K562 (cell line): Measurements from ENCODE around the gene UBN2. TPM values are rescaled to one million over a fixed set of nuclear protein-coding genes. Genes with fewer than 3 reads are reported as not detected.

Source experiments
- BRD9 ChIP-seq: fragments of 450-650 bp; IDR thresholded peaks from 2 replicates; pipeline ENCODE4 v1.6.1; 2018; ENCODE audit warnings: low read depth; ENCODE audit not compliant: partially characterized antibody
- CEBPG ChIP-seq, 3 experiments: fragments of 200-800 bp in 1 of 3; sonication (Bioruptor generic) in 1 of 3; sonication (generic) in 1 of 3; formaldehyde crosslinking in 1 of 3; IDR thresholded peaks in 2 of 3; conservative IDR thresholded peaks in 1 of 3; 2 replicates each; pipeline versions ENCODE4 v1.6.1 to v1.8.0; 2016 to 2022; ENCODE audit warnings: missing compliant biosample characterization in 2 of 3, missing genetic modification characterization in 2 of 3, mild to moderate bottlenecking in 1 of 3, missing genetic modification reagents in 1 of 3
- HSF4 ChIP-seq: fragments of 250-450 bp; sonication (Bioruptor Pico); IDR thresholded peaks from 2 replicates; pipeline ENCODE4 v2.1.2; 2022; ENCODE audit warnings: mild to moderate bottlenecking, moderate library complexity, borderline replicate concordance
- PHB ChIP-seq: fragments of 250-450 bp; sonication (Bioruptor Pico); IDR thresholded peaks from 2 replicates; pipeline ENCODE4 v1.5.0; 2021
- PRMT5 ChIP-seq: sonication (generic); formaldehyde crosslinking; IDR thresholded peaks from 2 replicates; pipeline ENCODE4 v1.5.0; 2020; ENCODE audit warnings: missing genetic modification reagents
- RFX7 ChIP-seq: fragments of 250-450 bp; sonication (Bioruptor Pico); IDR thresholded peaks from 2 replicates; pipeline ENCODE4 v1.5.1; 2021; ENCODE audit warnings: mild to moderate bottlenecking
- SMAD3 ChIP-seq: fragments of 450-650 bp; formaldehyde crosslinking; conservative IDR thresholded peaks from 2 replicates; pipeline ENCODE4 v1.4.0; 2020; ENCODE audit warnings: mild to moderate bottlenecking
- SPI1 ChIP-seq: IDR thresholded peaks from 2 replicates; pipeline ENCODE4 v1.6.1; 2011; ENCODE audit warnings: low read depth, low read length, control low read depth, borderline replicate concordance
- TARDBP ChIP-seq: fragments of 450-650 bp; IDR thresholded peaks from 2 replicates; pipeline ENCODE4 v1.6.1; 2016
- USF2 ChIP-seq: sonication (generic); formaldehyde crosslinking; IDR thresholded peaks from 2 replicates; pipeline ENCODE4 v1.5.0; 2020; ENCODE audit warnings: missing genetic modification reagents
- ZFPM2 ChIP-seq: fragments of 250-450 bp; sonication (Bioruptor Pico); IDR thresholded peaks from 2 replicates; pipeline ENCODE4 v1.5.1; 2022; ENCODE audit warnings: mild to moderate bottlenecking
- ZNF133 ChIP-seq: fragments of 250-450 bp; sonication (Bioruptor Pico); IDR thresholded peaks from 2 replicates; pipeline ENCODE4 v1.4.0; 2020; ENCODE audit warnings: mild to moderate bottlenecking
- ZSCAN32 ChIP-seq: fragments of 450-650 bp; formaldehyde crosslinking; IDR thresholded peaks from 2 replicates; pipeline ENCODE4 v1.4.0; 2020; ENCODE audit warnings: mild to moderate bottlenecking, moderate library complexity
- polyA plus RNA-seq, 8 experiments: library from polyadenylated mRNA; depleted of rRNA in 4 of 8; stranded (reverse) in 5 of 8; unstranded in 3 of 8; fragments of >200 nt; fragmentation: Nextera tagmentation in 2 of 8; fragmentation: Illumina TruSeq in 1 of 8; extraction: Ambion mirVana in 2 of 8; extraction: Trizol in 1 of 8; gene quantifications; 2 replicates each; pipeline versions ENCODE4 v1.2.1 to v1.2.3, GENCODE V29; 2011 to 2014; ENCODE audit warnings: inconsistent platforms in 1 of 8, missing spikeins in 1 of 8
- total RNA-seq, 7 experiments: library from RNA; depleted of rRNA in 6 of 7; stranded (reverse); fragments of >200 nt in 6 of 7; fragmentation: Illumina TruSeq in 2 of 7; extraction: Trizol in 2 of 7; gene quantifications; 2 replicates each; pipeline versions ENCODE4 v1.2.1 to v1.2.3, GENCODE V29; 2011 to 2021; ENCODE audit warnings: low replicate concordance in 1 of 7
- TF ChIP-seq, protein P1 (sequence below): fragments of 450-650 bp; formaldehyde crosslinking; IDR thresholded peaks from 2 replicates; pipeline ENCODE4 v1.4.0; 2020; ENCODE audit warnings: mild to moderate bottlenecking, moderate library complexity
- TF ChIP-seq, protein P2 (sequence below): IDR thresholded peaks from 2 replicates; pipeline ENCODE4 v1.6.1; 2011; ENCODE audit warnings: borderline replicate concordance, low read depth, mild to moderate bottlenecking, moderate library complexity, low read length; ENCODE audit not compliant: insufficient read depth, poor library complexity, severe bottlenecking
- TF ChIP-seq, protein P3 (sequence below): IDR thresholded peaks from 3 replicates; pipeline ENCODE4 v1.6.1; 2011; ENCODE audit warnings: borderline replicate concordance, mild to moderate bottlenecking, moderate library complexity; ENCODE audit not compliant: insufficient read length; ENCODE audit errors: extremely low read depth
- TF ChIP-seq, protein P4 (sequence below): fragments of 450-650 bp; IDR thresholded peaks from 2 replicates; pipeline ENCODE4 v1.6.1; 2017; ENCODE audit warnings: mild to moderate bottlenecking, moderate library complexity

The UBN2 gene
- total and polyA plus RNA-seq, 9 of the 15 experiments (the other 6 are each of a cell fraction or from before 2014, with no cell fraction given), result 1.2 to 19.5 (median 9.9) TPM

DNA sequence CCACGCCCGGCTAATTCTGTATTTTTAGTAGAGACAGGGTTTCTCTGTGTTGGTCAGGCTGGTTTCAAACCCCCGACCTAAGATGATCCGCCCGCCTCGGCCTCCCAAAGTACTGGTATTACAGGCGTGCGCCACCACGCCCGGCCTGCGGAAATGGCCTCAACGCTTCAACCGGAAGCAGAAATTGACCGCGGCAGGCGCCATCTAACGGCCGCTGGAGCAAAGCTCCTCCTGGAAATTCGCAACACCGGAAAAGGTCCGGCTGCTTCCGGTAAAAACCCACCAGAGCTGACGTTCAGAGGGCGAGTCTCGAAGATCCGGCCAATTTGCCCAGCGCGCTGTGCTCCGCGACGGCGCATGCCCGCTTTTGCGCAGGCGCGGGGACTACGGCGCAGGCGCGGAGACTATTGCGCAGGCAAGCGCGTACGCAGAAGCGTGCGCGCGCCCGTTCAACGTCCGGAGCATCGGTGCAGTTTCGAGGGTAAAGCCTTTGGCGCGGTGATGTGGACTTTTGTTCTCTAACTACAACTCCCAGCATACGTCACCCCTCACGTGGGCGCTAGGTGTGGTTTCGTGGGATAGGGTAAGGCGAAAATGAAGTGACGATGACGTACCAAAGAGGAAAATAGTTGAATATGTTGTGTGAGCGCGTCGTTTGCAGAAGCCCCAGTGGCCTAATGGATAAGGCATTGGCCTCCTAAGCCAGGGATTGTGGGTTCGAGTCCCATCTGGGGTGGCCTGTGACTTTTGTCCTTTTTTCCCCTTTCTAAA, 109.2 kb downstream of the UBN2 start (continued):
- TF ChIP-seq, protein P1, sequence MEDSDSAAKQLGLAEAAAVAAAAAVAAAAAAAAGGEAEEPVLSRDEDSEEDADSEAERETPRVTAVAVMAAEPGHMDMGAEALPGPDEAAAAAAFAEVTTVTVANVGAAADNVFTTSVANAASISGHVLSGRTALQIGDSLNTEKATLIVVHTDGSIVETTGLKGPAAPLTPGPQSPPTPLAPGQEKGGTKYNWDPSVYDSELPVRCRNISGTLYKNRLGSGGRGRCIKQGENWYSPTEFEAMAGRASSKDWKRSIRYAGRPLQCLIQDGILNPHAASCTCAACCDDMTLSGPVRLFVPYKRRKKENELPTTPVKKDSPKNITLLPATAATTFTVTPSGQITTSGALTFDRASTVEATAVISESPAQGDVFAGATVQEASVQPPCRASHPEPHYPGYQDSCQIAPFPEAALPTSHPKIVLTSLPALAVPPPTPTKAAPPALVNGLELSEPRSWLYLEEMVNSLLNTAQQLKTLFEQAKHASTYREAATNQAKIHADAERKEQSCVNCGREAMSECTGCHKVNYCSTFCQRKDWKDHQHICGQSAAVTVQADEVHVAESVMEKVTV (CRISPR knock-in tag), result peak; percentile 56; the same call in 1 of the 2 replicates
- TF ChIP-seq, protein P2, sequence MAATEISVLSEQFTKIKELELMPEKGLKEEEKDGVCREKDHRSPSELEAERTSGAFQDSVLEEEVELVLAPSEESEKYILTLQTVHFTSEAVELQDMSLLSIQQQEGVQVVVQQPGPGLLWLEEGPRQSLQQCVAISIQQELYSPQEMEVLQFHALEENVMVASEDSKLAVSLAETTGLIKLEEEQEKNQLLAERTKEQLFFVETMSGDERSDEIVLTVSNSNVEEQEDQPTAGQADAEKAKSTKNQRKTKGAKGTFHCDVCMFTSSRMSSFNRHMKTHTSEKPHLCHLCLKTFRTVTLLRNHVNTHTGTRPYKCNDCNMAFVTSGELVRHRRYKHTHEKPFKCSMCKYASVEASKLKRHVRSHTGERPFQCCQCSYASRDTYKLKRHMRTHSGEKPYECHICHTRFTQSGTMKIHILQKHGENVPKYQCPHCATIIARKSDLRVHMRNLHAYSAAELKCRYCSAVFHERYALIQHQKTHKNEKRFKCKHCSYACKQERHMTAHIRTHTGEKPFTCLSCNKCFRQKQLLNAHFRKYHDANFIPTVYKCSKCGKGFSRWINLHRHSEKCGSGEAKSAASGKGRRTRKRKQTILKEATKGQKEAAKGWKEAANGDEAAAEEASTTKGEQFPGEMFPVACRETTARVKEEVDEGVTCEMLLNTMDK, result peak; percentile 99
- TF ChIP-seq PRMT5 (CRISPR knock-in tag) (no peak), HSF4 (CRISPR knock-in tag) (no peak), USF2 (peak; percentile 99), TARDBP (peak; percentile 93), ZFPM2 (CRISPR knock-in tag) (no peak), ZSCAN32 (CRISPR knock-in tag) (0 out of 2 replicates have a peak, but pooled peaks have one; percentile 19), RFX7 (CRISPR knock-in tag) (no peak), ZNF133 (CRISPR knock-in tag) (no peak), BRD9 (peak; percentile 99), CEBPG (CRISPR knock-in tag; IDR thresholded peaks at IDR 0.05) (peak; percentile 94), CEBPG (tag; conservative IDR thresholded peaks at IDR 0.05 in 1 of 2, IDR thresholded peaks at IDR 0.05 in 1 of 2) (peak; percentile 92 to 96), PHB (CRISPR knock-in tag) (no peak), SMAD3 (0 out of 2 replicates have a peak, but pooled peaks have one; percentile 49), SPI1 (peak; percentile 42; the same call in 1 of the 2 replicates)
- TF ChIP-seq, protein P3, sequence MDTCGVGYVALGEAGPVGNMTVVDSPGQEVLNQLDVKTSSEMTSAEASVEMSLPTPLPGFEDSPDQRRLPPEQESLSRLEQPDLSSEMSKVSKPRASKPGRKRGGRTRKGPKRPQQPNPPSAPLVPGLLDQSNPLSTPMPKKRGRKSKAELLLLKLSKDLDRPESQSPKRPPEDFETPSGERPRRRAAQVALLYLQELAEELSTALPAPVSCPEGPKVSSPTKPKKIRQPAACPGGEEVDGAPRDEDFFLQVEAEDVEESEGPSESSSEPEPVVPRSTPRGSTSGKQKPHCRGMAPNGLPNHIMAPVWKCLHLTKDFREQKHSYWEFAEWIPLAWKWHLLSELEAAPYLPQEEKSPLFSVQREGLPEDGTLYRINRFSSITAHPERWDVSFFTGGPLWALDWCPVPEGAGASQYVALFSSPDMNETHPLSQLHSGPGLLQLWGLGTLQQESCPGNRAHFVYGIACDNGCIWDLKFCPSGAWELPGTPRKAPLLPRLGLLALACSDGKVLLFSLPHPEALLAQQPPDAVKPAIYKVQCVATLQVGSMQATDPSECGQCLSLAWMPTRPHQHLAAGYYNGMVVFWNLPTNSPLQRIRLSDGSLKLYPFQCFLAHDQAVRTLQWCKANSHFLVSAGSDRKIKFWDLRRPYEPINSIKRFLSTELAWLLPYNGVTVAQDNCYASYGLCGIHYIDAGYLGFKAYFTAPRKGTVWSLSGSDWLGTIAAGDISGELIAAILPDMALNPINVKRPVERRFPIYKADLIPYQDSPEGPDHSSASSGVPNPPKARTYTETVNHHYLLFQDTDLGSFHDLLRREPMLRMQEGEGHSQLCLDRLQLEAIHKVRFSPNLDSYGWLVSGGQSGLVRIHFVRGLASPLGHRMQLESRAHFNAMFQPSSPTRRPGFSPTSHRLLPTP, result peak; percentile 98
- TF ChIP-seq, protein P4, sequence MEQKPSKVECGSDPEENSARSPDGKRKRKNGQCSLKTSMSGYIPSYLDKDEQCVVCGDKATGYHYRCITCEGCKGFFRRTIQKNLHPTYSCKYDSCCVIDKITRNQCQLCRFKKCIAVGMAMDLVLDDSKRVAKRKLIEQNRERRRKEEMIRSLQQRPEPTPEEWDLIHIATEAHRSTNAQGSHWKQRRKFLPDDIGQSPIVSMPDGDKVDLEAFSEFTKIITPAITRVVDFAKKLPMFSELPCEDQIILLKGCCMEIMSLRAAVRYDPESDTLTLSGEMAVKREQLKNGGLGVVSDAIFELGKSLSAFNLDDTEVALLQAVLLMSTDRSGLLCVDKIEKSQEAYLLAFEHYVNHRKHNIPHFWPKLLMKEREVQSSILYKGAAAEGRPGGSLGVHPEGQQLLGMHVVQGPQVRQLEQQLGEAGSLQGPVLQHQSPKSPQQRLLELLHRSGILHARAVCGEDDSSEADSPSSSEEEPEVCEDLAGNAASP, result no peak
